Common myeloid progenitor, CD34-positive (primary cell): ENCODE measurements around the gene TRIO.

Experiments
- CTCF ChIA-PET: fragments of 350-600 bp; sonication (Branson Sonifier 250); formaldehyde crosslinking; loops from one replicate; lab custom pipeline; 2021; ENCODE audit warnings: antibody characterized with exemption; lab: Charles Lee
- POLR2A ChIA-PET: fragments of 350-600 bp; sonication (Branson Sonifier 250); formaldehyde crosslinking; loops from one replicate; lab custom pipeline; 2021; ENCODE audit warnings: antibody characterized with exemption; lab: Charles Lee
- DNase-seq, 3 donors: peaks; one replicate each; pipeline versions ENCODE4 v3.0.0 to v3.0.0-alpha.2; 2013
- H3K27ac ChIP-seq, 2 experiments: 1 replicate in 1 of 2; 2 replicates in 1 of 2; pipeline ENCODE4 v1.7.0; 2013; ENCODE audit warnings: inconsistent platforms in 2 of 2, low read length in 2 of 2, mild to moderate bottlenecking in 2 of 2, low read depth in 1 of 2, moderate library complexity in 1 of 2; ENCODE audit not compliant: severe bottlenecking in 2 of 2, insufficient read depth in 1 of 2, poor library complexity in 1 of 2
- H3K27me3 ChIP-seq, 5 experiments: replicated peaks in 2 of 5; 1 replicate in 3 of 5; 2 replicates in 2 of 5; pipeline versions ENCODE4 v1.6.1 to v1.7.0; 2013; ENCODE audit warnings: low read length in 4 of 5, mild to moderate bottlenecking in 2 of 5, moderate library complexity in 2 of 5, inconsistent platforms in 1 of 5; ENCODE audit not compliant: insufficient read depth in 5 of 5, control insufficient read depth in 4 of 5
- H3K36me3 ChIP-seq, 4 experiments: 1 replicate in 2 of 4; 2 replicates in 2 of 4; pipeline versions ENCODE4 v1.6.1 to v1.7.0; 2013; ENCODE audit warnings: low read length in 3 of 4, control low read depth in 1 of 4, mild to moderate bottlenecking in 1 of 4; ENCODE audit not compliant: control insufficient read depth in 4 of 4, insufficient read depth in 4 of 4
- H3K4me1 ChIP-seq, 4 experiments: 1 replicate in 3 of 4; 2 replicates in 1 of 4; pipeline versions ENCODE4 v1.6.1 to v1.7.1; 2013; ENCODE audit warnings: low read length in 3 of 4, mild to moderate bottlenecking in 3 of 4, control low read depth in 1 of 4, inconsistent platforms in 1 of 4, moderate library complexity in 1 of 4; ENCODE audit not compliant: control insufficient read depth in 4 of 4, insufficient read depth in 4 of 4; ENCODE audit errors: control extremely low read depth in 1 of 4
- H3K4me3 ChIP-seq, 7 experiments: 1 replicate in 4 of 7; 2 replicates in 3 of 7; pipeline versions ENCODE4 v1.5.1 to v1.7.0; 2013; ENCODE audit warnings: mild to moderate bottlenecking in 7 of 7, low read length in 6 of 7, moderate library complexity in 6 of 7, inconsistent platforms in 2 of 7, low read depth in 2 of 7, control low read depth in 1 of 7; ENCODE audit not compliant: insufficient read depth in 4 of 7, control insufficient read depth in 1 of 7; ENCODE audit errors: extremely low read depth in 1 of 7
- H3K9me3 ChIP-seq, 5 experiments: 1 replicate in 4 of 5; 2 replicates in 1 of 5; pipeline versions ENCODE4 v1.6.1 to v1.7.1; 2013; ENCODE audit warnings: low read length in 4 of 5, mild to moderate bottlenecking in 2 of 5, inconsistent platforms in 1 of 5, low read depth in 1 of 5, moderate library complexity in 1 of 5; ENCODE audit not compliant: control insufficient read depth in 4 of 5, insufficient read depth in 2 of 5; ENCODE audit errors: control extremely low read depth in 1 of 5
- WGBS: methylation state at CpG from one replicate; pipeline ENCODE4 v1.1.5; 2013; ENCODE audit not compliant: insufficient coverage; 5-methylcytosine and 5-hydroxymethylcytosine counted together

TRIO gene

DNA sequence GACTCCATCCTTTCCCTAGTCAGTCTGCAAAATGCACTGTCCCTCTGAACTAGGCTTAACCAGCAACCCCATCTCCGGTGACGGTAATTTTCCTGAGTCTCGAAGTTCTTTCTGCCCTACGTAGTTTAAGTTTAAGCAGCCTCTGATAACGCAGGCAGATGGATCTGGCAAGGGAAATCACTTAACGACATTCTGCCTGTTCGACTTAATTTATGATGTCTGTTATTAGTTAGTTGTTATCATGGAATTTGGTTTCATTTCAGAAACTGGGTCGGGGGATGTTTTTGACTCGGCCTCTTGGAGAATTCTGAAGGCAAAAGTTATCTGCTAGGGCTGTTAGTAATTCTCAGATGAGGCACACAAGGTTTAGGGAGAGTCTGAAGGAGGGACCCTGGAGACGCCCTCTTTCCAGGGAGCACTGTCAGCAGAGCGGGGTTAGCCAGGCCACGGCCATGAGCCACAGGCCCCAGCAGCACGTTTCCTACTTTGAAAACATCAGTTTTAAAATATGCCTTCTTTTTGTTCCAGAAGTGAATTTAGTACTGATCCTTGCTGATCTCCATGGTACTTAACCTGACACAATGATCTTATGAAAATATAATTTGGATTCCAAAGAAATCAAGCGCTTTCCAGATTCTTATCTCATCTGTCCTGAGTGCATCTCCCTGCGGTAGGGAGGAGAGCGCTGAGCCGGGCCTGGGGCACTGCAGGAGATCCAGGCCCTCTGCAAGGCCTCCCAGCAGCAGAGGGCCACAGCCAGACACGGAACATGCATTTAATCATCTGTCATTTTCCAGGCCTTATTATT, 267.5 kb downstream of the TRIO start:
- Histone ChIP-seq H3K27me3 (no peaks in the 10 kb centered on the region), H3K27ac (no peak overlapping the region), H3K9me3 (no peaks in the 10 kb centered on the region), H3K4me1 (no peaks in the 10 kb centered on the region), H3K36me3 (peaks cover 14 to 90% (median 60%) of the 10 kb centered on the region in 4 experiments), H3K4me3 (no peak overlapping the region)
- 95% methylated on average over 14 of the region's 18 CpGs for WGBS
- POLR2A ChIA-PET: no interaction called here
- CTCF ChIA-PET: interaction anchor here (0.7 to 1.3 kb wide), 3 partner anchors 11 to 265 kb away, joined by 3 read pairs; no protein-coding TSS in a partner anchor
- no peak for DNase-seq

GRCh38 chr5:14411216-14411615, 268.1 kb downstream of the TRIO start:
- no peaks in the 10 kb centered on the region for H3K9me3 ChIP-seq
- H3K27ac ChIP-seq: no peak overlapping the region
- ChIA-PET CTCF (interaction anchor here (0.7 to 1.3 kb wide), 4 partner anchors 10 to 266 kb away, joined by 3 read pairs; no protein-coding TSS in a partner anchor), POLR2A (no interaction called here)
- H3K36me3 ChIP-seq: peaks cover 12 to 85% (median 54%) of the 10 kb centered on the region in 4 experiments
- no peaks in the 10 kb centered on the region for H3K4me1 ChIP-seq
- H3K27me3 ChIP-seq: no peaks in the 10 kb centered on the region
- no peak overlapping the region for H3K4me3 ChIP-seq
- DNase-seq: no peak
- 97% methylated on average over 4 of the region's 6 CpGs for WGBS

GRCh38 chr5:14413331-14413750, 270.2 kb downstream of the TRIO start:
- Histone ChIP-seq H3K27me3 (no peaks in the 10 kb centered on the region), H3K4me3 (no peak overlapping the region), H3K36me3 (peaks cover 4 to 81% (median 51%) of the 10 kb centered on the region in 4 experiments), H3K9me3 (no peaks in the 10 kb centered on the region), H3K4me1 (no peaks in the 10 kb centered on the region), H3K27ac (no peak overlapping the region)
- DNase-seq: no peak
- ChIA-PET CTCF (interaction anchor here (0.8 to 1.8 kb wide), 4 partner anchors 13 to 236 kb away, joined by 3 to 4 read pairs (median 4); no protein-coding TSS in a partner anchor), POLR2A (no interaction called here)
- 80% methylated on average over 3 of the region's 7 CpGs for WGBS

- peaks cover 4 to 81% (median 49%) of the 10 kb centered on the region in 4 experiments for H3K36me3 ChIP-seq
- no peak for DNase-seq
- H3K9me3 ChIP-seq: no peaks in the 10 kb centered on the region
- ChIA-PET POLR2A (no interaction called here), CTCF (interaction anchor here (0.8 to 1.8 kb wide), 3 partner anchors 14 to 235 kb away, joined by 3 to 4 read pairs (median 3); no protein-coding TSS in a partner anchor)
- H3K27ac ChIP-seq: no peak overlapping the region
- WGBS: 100% methylated on average over 4 of the region's 11 CpGs
- H3K27me3 ChIP-seq: no peaks in the 10 kb centered on the region
- H3K4me3 ChIP-seq: no peak overlapping the region
- no peaks in the 10 kb centered on the region for H3K4me1 ChIP-seq
Measured at GRCh38 chr5:14414007-14414406, 270.9 kb downstream of the TRIO start.

- Histone ChIP-seq H3K27me3 (no peaks in the 10 kb centered on the region), H3K4me1 (no peaks in the 10 kb centered on the region), H3K36me3 (peaks cover 4 to 83% (median 48%) of the 10 kb centered on the region in 4 experiments), H3K27ac (no peak overlapping the region), H3K9me3 (no peaks in the 10 kb centered on the region), H3K4me3 (no peak overlapping the region)
- POLR2A ChIA-PET: no interaction called here
- no peak for DNase-seq
- 91% methylated on average over 7 of the region's 7 CpGs for WGBS
- CTCF ChIA-PET: interaction anchor here (1.8 kb wide), 1 partner anchor 234 kb away, joined by 4 read pairs; no protein-coding TSS in a partner anchor
Measured at GRCh38 chr5:14414656-14415023, 271.5 kb downstream of the TRIO start.

GRCh38 chr5:14415024-14415697, 272.0 kb downstream of the TRIO start:
- 97% methylated on average over 14 of the region's 16 CpGs for WGBS
- DNase-seq: no peak
- peaks cover 4 to 84% (median 45%) of the 10 kb centered on the region in 4 experiments for H3K36me3 ChIP-seq

More at GRCh38 chr5:14415024-14415697, 272.0 kb downstream of the TRIO start:
- Histone ChIP-seq H3K4me1 (no peaks in the 10 kb centered on the region), H3K27ac (no peak overlapping the region), H3K9me3 (no peaks in the 10 kb centered on the region), H3K4me3 (no peak overlapping the region), H3K27me3 (no peaks in the 10 kb centered on the region)
- ChIA-PET POLR2A (no interaction called here), CTCF (interaction anchor here (1.8 kb wide), 1 partner anchor 234 kb away, joined by 4 read pairs; no protein-coding TSS in a partner anchor)
